ENCODE data around the gene DPRX. TPM values are rescaled to one million over a fixed set of nuclear protein-coding genes. Genes with fewer than 3 reads are reported as not detected.
"Not testable (repeated sequence)": the region's sequence is repeated elsewhere in the genome, so short reads cannot be mapped to it uniquely, and the experiment has no call there.

DPRX gene
- total and polyA plus RNA-seq, 2 experiments from 2014 or later = not detected

DNA sequence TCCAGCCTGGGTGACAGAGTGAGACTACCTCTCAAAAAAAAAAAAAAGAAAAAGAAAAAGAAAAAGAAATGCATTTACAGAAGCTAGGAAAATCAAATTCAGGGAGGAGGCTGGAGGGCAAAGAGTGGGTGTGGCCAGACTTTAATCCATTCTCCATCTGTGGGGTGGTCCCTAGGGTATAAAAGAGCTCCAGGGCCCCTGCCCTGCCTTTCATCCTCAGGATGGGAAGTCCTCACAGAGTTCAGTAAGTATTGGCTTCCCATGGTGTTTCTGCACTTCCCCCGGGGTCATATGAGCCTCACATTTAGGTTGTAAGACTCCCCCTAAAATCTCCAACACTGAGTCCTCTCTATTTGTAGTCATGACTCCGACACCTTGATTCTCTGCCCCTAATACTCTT is 33.0 kb downstream of the DPRX start:
- peaks cover 27% of the 10 kb centered on the region for H3K4me1 Mint-ChIP-seq
- Histone ChIP-seq H3K36me3 (ENCODE audit: insufficient read depth) (no peaks in the 10 kb centered on the region), H3K4me2 (no peak overlapping the region), H3K27me3 (ENCODE audit: insufficient read depth) (no peaks in the 10 kb centered on the region), H3K79me2 (replicated peaks; ENCODE audit: insufficient read depth) (no peaks in the 10 kb centered on the region), H3F3A (replicated peaks; ENCODE audit: low read depth) (peaks cover 51% of the 10 kb centered on the region), H3K4me1 (ENCODE audit: insufficient read depth) (peaks cover 45% of the 10 kb centered on the region), H3K4me3 (no peak overlapping the region), H2AFZ (no peak overlapping the region), H3K9me2 (ENCODE audit: insufficient read depth) (no peaks in the 10 kb centered on the region), H3K27ac (ENCODE audit: low read depth) (peak overlapping the region; percentile 95), H4K20me1 (replicated peaks; ENCODE audit: insufficient read depth) (no peaks in the 10 kb centered on the region)
- H3K36me3 Mint-ChIP-seq (ENCODE audit: low read depth) = peaks cover 10% of the 10 kb centered on the region
- no peak overlapping the region for H3K4me3 Mint-ChIP-seq
- ATAC-seq = peak; percentile 8; the same call in 2 of the 3 replicates
- peaks cover 6% of the 10 kb centered on the region; the same call in 2 of the 3 replicates for H3K9me3 Mint-ChIP-seq
- peak overlapping the region; percentile 72; the same call in 1 of the 2 replicates for H3K27ac Mint-ChIP-seq
- TF ChIP-seq POLR2AphosphoS5 (IDR thresholded peaks at IDR 0.05; ENCODE audit: low read depth) (peak; percentile 47; the same call in 1 of the 2 replicates), NANOG (IDR thresholded peaks at IDR 0.05; ENCODE audit: borderline replicate concordance) (no peak), ZNF114 (CRISPR knock-in tag; IDR thresholded peaks at IDR 0.05) (no peak)
- peak; percentile 74 for DNase-seq (ENCODE audit: low spot score)
- H3K27me3 Mint-ChIP-seq (ENCODE audit: insufficient read depth, low read depth, poor library complexity) = peaks cover 10% of the 10 kb centered on the region

DNA sequence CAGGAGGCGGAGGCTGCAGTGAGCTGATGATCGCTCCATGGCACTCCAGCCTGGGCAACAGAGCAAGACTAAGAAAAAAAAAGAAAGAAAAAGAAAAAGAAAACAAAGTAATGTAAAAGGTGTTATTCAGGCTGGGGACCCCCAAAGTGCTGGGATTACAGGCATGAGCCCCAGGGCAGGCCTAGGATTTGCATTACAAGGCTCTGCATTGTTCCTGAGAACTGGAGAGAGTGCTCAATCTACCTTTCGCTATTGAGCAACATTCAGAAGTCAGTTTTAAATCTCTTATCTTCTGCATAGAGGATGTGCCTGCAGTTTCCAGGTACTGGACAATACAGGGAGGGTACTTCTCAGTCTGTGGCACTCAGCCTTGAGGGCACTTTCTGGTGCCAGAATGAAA is 34.5 kb downstream of the DPRX start:
- DNase-seq (ENCODE audit: low spot score) (peak; percentile 78), ATAC-seq (peak; percentile 77)
- H3K27me3 ChIP-seq (ENCODE audit: insufficient read depth); H3K9me3 Mint-ChIP-seq; H3K36me3 Mint-ChIP-seq (ENCODE audit: low read depth); H3K27ac Mint-ChIP-seq; H2AFZ ChIP-seq; H3K4me2 ChIP-seq; H3K4me3 Mint-ChIP-seq; H3K9me2 ChIP-seq (ENCODE audit: insufficient read depth); H3K4me3 ChIP-seq; H3K79me2 ChIP-seq (replicated peaks; ENCODE audit: insufficient read depth); H3K36me3 ChIP-seq (ENCODE audit: insufficient read depth); H4K20me1 ChIP-seq (replicated peaks; ENCODE audit: insufficient read depth): not testable (repeated sequence)
- peak; percentile 35; the same call in 1 of the 2 replicates for TF ChIP-seq NANOG (IDR thresholded peaks at IDR 0.05; ENCODE audit: borderline replicate concordance)
- Histone ChIP-seq H3F3A (replicated peaks; ENCODE audit: low read depth) (peaks cover 45% of the 10 kb centered on the region), H3K27ac (ENCODE audit: low read depth) (peak overlapping the region; percentile 95), H3K4me1 (ENCODE audit: insufficient read depth) (peaks cover 42% of the 10 kb centered on the region)
- peaks cover 20% of the 10 kb centered on the region for H3K4me1 Mint-ChIP-seq
- peaks cover 13% of the 10 kb centered on the region for H3K27me3 Mint-ChIP-seq (ENCODE audit: insufficient read depth, low read depth, poor library complexity)

DNA sequence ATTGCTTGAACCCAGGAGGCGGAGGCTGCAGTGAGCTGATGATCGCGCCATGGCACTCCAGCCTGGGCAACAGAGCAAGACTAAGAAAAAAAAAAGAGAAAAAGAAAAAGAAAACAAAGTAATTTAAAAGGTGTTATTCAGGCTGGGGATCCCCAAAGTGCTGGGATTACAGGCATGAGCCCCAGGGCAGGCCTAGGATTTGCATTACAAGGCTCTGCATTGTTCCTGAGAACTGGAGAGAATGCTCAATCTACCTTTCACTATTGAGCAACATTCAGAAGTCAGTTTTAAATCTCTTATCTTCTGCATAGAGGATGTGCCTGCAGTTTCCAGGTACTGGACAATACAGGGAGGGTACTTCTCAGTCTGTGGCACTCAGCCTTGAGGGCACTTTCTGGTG is 37.0 kb downstream of the DPRX start:
- Histone ChIP-seq H3F3A (replicated peaks; ENCODE audit: low read depth) (peaks cover 35% of the 10 kb centered on the region), H3K27ac (ENCODE audit: low read depth) (peak overlapping the region; percentile 97), H3K4me1 (ENCODE audit: insufficient read depth) (peaks cover 36% of the 10 kb centered on the region)
- H4K20me1 ChIP-seq (replicated peaks; ENCODE audit: insufficient read depth); H3K36me3 ChIP-seq (ENCODE audit: insufficient read depth); H3K27ac Mint-ChIP-seq; H3K9me2 ChIP-seq (ENCODE audit: insufficient read depth); H3K4me3 ChIP-seq; H3K4me3 Mint-ChIP-seq; H3K9me3 Mint-ChIP-seq; H3K36me3 Mint-ChIP-seq (ENCODE audit: low read depth); H3K79me2 ChIP-seq (replicated peaks; ENCODE audit: insufficient read depth); H3K27me3 ChIP-seq (ENCODE audit: insufficient read depth); H3K4me2 ChIP-seq; H2AFZ ChIP-seq: not testable (repeated sequence)
- peak; percentile 53 for DNase-seq (ENCODE audit: low spot score)
- peak; percentile 59 for ATAC-seq
- H3K4me1 Mint-ChIP-seq = peaks cover 17% of the 10 kb centered on the region
- H3K27me3 Mint-ChIP-seq (ENCODE audit: insufficient read depth, low read depth, poor library complexity) = peaks cover 14% of the 10 kb centered on the region

DNA sequence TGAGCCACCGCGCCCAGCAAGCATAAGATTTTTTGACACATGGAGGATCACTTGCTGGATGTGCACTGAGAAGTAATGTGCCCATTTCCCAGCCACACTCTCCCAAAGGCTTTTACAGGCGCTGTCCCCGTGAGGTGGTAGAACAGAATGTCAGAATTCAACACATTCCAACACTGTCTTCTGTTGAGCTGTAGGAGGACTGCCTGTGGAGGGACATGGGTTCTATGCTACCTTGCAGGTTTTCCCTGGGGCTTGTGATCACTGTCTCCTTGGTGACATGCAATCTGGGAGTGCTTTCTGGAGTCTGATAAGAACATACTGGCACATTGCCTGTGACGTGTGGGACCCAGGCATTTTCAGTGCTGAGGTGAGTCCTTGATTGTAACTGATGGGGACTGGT is 38.5 kb downstream of the DPRX start:
- no peak for DNase-seq (ENCODE audit: low spot score)
- Mint-ChIP-seq H3K4me1 (peaks cover 13% of the 10 kb centered on the region), H3K27me3 (ENCODE audit: insufficient read depth, low read depth, poor library complexity) (peaks cover 13% of the 10 kb centered on the region), H3K4me3 (no peak overlapping the region), H3K27ac (no peak overlapping the region), H3K36me3 (ENCODE audit: low read depth) (peaks cover 6% of the 10 kb centered on the region; the same call in 1 of the 3 replicates), H3K9me3 (no peaks in the 10 kb centered on the region)
- no peak for ATAC-seq
- Histone ChIP-seq H3K27me3 (ENCODE audit: insufficient read depth) (no peaks in the 10 kb centered on the region), H3K79me2 (replicated peaks; ENCODE audit: insufficient read depth) (no peaks in the 10 kb centered on the region; the same call in 1 of the 2 replicates), H3K4me2 (no peak overlapping the region), H3K36me3 (ENCODE audit: insufficient read depth) (peaks cover 4% of the 10 kb centered on the region; the same call in 1 of the 2 replicates), H3F3A (replicated peaks; ENCODE audit: low read depth) (peaks cover 33% of the 10 kb centered on the region), H3K9me2 (ENCODE audit: insufficient read depth) (no peaks in the 10 kb centered on the region), H3K4me1 (ENCODE audit: insufficient read depth) (peaks cover 30% of the 10 kb centered on the region), H2AFZ (no peak overlapping the region), H3K27ac (ENCODE audit: low read depth) (peak overlapping the region; percentile 94), H3K4me3 (no peak overlapping the region), H4K20me1 (replicated peaks; ENCODE audit: insufficient read depth) (no peaks in the 10 kb centered on the region)
- TF ChIP-seq EZH2phosphoT487 (IDR thresholded peaks at IDR 0.05; ENCODE audit: unreplicated experiment) (no peak), EZH2 (IDR thresholded peaks at IDR 0.05; ENCODE audit: low read depth, unreplicated experiment) (no peak)
- TF ChIP-seq, protein P1, sequence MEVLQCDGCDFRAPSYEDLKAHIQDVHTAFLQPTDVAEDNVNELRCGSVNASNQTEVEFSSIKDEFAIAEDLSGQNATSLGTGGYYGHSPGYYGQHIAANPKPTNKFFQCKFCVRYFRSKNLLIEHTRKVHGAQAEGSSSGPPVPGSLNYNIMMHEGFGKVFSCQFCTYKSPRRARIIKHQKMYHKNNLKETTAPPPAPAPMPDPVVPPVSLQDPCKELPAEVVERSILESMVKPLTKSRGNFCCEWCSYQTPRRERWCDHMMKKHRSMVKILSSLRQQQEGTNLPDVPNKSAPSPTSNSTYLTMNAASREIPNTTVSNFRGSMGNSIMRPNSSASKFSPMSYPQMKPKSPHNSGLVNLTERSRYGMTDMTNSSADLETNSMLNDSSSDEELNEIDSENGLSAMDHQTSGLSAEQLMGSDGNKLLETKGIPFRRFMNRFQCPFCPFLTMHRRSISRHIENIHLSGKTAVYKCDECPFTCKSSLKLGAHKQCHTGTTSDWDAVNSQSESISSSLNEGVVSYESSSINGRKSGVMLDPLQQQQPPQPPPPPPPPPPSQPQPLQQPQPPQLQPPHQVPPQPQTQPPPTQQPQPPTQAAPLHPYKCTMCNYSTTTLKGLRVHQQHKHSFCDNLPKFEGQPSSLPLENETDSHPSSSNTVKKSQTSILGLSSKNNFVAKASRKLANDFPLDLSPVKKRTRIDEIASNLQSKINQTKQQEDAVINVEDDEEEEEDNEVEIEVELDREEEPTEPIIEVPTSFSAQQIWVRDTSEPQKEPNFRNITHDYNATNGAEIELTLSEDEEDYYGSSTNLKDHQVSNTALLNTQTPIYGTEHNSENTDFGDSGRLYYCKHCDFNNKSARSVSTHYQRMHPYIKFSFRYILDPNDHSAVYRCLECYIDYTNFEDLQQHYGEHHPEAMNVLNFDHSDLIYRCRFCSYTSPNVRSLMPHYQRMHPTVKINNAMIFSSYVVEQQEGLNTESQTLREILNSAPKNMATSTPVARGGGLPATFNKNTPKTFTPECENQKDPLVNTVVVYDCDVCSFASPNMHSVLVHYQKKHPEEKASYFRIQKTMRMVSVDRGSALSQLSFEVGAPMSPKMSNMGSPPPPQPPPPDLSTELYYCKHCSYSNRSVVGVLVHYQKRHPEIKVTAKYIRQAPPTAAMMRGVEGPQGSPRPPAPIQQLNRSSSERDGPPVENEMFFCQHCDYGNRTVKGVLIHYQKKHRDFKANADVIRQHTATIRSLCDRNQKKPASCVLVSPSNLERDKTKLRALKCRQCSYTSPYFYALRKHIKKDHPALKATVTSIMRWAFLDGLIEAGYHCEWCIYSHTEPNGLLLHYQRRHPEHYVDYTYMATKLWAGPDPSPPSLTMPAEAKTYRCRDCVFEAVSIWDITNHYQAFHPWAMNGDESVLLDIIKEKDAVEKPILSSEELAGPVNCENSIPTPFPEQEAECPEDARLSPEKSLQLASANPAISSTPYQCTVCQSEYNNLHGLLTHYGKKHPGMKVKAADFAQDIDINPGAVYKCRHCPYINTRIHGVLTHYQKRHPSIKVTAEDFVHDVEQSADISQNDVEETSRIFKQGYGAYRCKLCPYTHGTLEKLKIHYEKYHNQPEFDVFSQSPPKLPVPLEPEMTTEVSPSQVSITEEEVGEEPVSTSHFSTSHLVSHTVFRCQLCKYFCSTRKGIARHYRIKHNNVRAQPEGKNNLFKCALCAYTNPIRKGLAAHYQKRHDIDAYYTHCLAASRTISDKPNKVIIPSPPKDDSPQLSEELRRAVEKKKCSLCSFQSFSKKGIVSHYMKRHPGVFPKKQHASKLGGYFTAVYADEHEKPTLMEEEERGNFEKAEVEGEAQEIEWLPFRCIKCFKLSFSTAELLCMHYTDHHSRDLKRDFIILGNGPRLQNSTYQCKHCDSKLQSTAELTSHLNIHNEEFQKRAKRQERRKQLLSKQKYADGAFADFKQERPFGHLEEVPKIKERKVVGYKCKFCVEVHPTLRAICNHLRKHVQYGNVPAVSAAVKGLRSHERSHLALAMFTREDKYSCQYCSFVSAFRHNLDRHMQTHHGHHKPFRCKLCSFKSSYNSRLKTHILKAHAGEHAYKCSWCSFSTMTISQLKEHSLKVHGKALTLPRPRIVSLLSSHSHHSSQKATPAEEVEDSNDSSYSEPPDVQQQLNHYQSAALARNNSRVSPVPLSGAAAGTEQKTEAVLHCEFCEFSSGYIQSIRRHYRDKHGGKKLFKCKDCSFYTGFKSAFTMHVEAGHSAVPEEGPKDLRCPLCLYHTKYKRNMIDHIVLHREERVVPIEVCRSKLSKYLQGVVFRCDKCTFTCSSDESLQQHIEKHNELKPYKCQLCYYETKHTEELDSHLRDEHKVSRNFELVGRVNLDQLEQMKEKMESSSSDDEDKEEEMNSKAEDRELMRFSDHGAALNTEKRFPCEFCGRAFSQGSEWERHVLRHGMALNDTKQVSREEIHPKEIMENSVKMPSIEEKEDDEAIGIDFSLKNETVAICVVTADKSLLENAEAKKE (CRISPR knock-in tag; IDR thresholded peaks at IDR 0.05) = no peak

Data from GM23338 (cell line).